B cell (primary cell): ENCODE results near the gene SCFD2. TPM values are rescaled to one million over a fixed set of nuclear protein-coding genes. Genes with fewer than 3 reads are reported as not detected.

Experiments used
- ATAC-seq: fragments of 200-7000 bp; cut with Tn5 transposase; one replicate; pipeline ENCODE4 v1.10.0; 2021; ENCODE audit warnings: low read depth, mild to moderate bottlenecking, moderate number of reproducible peaks, moderate library complexity
- CTCF ChIA-PET: fragments of 350-600 bp; sonication (Branson Sonifier 250); formaldehyde crosslinking; loops from one replicate; lab custom pipeline; 2021; ENCODE audit warnings: antibody characterized with exemption, inconsistent platforms; lab: Charles Lee
- POLR2A ChIA-PET: fragments of 350-600 bp; sonication (Branson Sonifier 250); formaldehyde crosslinking; loops from one replicate; lab custom pipeline; 2021; ENCODE audit warnings: antibody characterized with exemption; lab: Charles Lee
- DNase-seq: peaks from one replicate; pipeline ENCODE4 v3.0.0; 2013
- H2AFZ ChIP-seq: 2 replicates; pipeline ENCODE4 v1.6.1; 2012; ENCODE audit warnings: mild to moderate bottlenecking, low read depth, low read length; ENCODE audit not compliant: insufficient read depth, poor library complexity, severe bottlenecking
- H3K27ac ChIP-seq, 2 donors: 1 replicate in 1 of 2; 2 replicates in 1 of 2; pipeline ENCODE4 v1.5.1; 2012 to 2013; ENCODE audit warnings: low read length in 2 of 2, mild to moderate bottlenecking in 2 of 2, moderate library complexity in 1 of 2
- H3K27me3 ChIP-seq, 4 experiments: fragments of 200-600 bp in 1 of 4; sonication (generic) in 1 of 4; replicated peaks in 1 of 4; 1 replicate in 2 of 4; 2 replicates in 2 of 4; pipeline versions ENCODE4 v1.6.1 to v1.7.0; 2013 to 2016; ENCODE audit warnings: low read length in 3 of 4, mild to moderate bottlenecking in 2 of 4, mixed read lengths in 1 of 4, moderate library complexity in 1 of 4; ENCODE audit not compliant: insufficient read depth in 4 of 4, control insufficient read depth in 3 of 4; ENCODE audit errors: control extremely low read depth in 1 of 4
- H3K36me3 ChIP-seq, 2 experiments: replicated peaks in 1 of 2; 1 replicate in 1 of 2; 2 replicates in 1 of 2; pipeline versions ENCODE4 v1.6.1 to v1.7.1; 2013; ENCODE audit warnings: low read length in 1 of 2; ENCODE audit not compliant: insufficient read depth in 2 of 2, control insufficient read depth in 1 of 2; ENCODE audit errors: control extremely low read depth in 1 of 2, extremely low read depth in 1 of 2
- H3K4me1 ChIP-seq, 2 donors: fragments of 200-600 bp in 1 of 2; sonication (generic) in 1 of 2; 1 replicate in 1 of 2; 2 replicates in 1 of 2; pipeline versions ENCODE4 v1.5.1 to v1.6.1; 2013 to 2017; ENCODE audit warnings: low read length in 2 of 2; ENCODE audit not compliant: control insufficient read depth in 2 of 2, insufficient read depth in 2 of 2
- H3K4me2 ChIP-seq: replicated peaks from 2 replicates; pipeline ENCODE3; 2012; ENCODE audit warnings: mild to moderate bottlenecking, low read depth, low read length; ENCODE audit not compliant: poor library complexity, severe bottlenecking
- H3K4me3 ChIP-seq, 5 experiments: fragments of 200-600 bp in 1 of 5; sonication (generic) in 1 of 5; 1 replicate in 3 of 5; 2 replicates in 2 of 5; pipeline versions ENCODE4 v1.5.1 to v1.7.0; 2011 to 2016; ENCODE audit warnings: low read length in 4 of 5, mild to moderate bottlenecking in 4 of 5, low read depth in 2 of 5, control low read depth in 1 of 5, moderate library complexity in 1 of 5; ENCODE audit not compliant: insufficient read depth in 1 of 5; ENCODE audit errors: control extremely low read depth in 1 of 5, extremely low read depth in 1 of 5
- H3K79me2 ChIP-seq: fragments of 200-600 bp; sonication (generic); one replicate; pipeline ENCODE4 v1.6.0; 2016; ENCODE audit warnings: low read length; ENCODE audit not compliant: control insufficient read depth, insufficient read depth
- H3K9ac ChIP-seq: fragments of 200-600 bp; sonication (generic); 2 replicates; pipeline ENCODE4 v1.6.1; 2017; ENCODE audit warnings: mild to moderate bottlenecking, low read length, moderate library complexity
- H3K9me3 ChIP-seq, 3 donors: one replicate each; pipeline versions ENCODE4 v1.6.1 to v1.7.1; 2013; ENCODE audit warnings: low read length in 2 of 3; ENCODE audit not compliant: control insufficient read depth in 2 of 3, insufficient read depth in 1 of 3; ENCODE audit errors: control extremely low read depth in 1 of 3
- H4K20me1 ChIP-seq: 2 replicates; pipeline ENCODE4 v1.6.0; 2012; ENCODE audit warnings: mild to moderate bottlenecking, low read length; ENCODE audit not compliant: insufficient read depth, control insufficient read depth, poor library complexity, severe bottlenecking
- H3K27ac Mint-ChIP-seq: one replicate; pipeline ENCODE4 v1.8.0; 2021; ENCODE audit warnings: mixed read lengths
- H3K27me3 Mint-ChIP-seq: one replicate; pipeline ENCODE4 v1.8.0; 2021; ENCODE audit warnings: mixed read lengths
- H3K4me1 Mint-ChIP-seq: one replicate; pipeline ENCODE4 v1.8.0; 2021; ENCODE audit warnings: mixed read lengths
- H3K4me3 Mint-ChIP-seq: one replicate; pipeline ENCODE4 v1.8.0; 2021; ENCODE audit warnings: mixed read lengths
- H3K9me3 Mint-ChIP-seq: one replicate; pipeline ENCODE4 v1.8.0; 2022; ENCODE audit warnings: mixed read lengths; ENCODE audit not compliant: insufficient read depth
- CTCF ChIP-seq: fragments of 200-600 bp; IDR thresholded peaks from one replicate; pipeline ENCODE4 v1.8.0; 2022; ENCODE audit warnings: antibody characterized with exemption, mild to moderate bottlenecking
- EZH2 ChIP-seq: IDR thresholded peaks from 2 replicates; pipeline ENCODE4 v1.6.1; 2012; ENCODE audit warnings: borderline replicate concordance, low read depth, mild to moderate bottlenecking, moderate library complexity, low read length; ENCODE audit not compliant: insufficient read depth, poor library complexity, severe bottlenecking
- WGBS: methylation state at CpG from one replicate; pipeline ENCODE4 v1.1.5; 2013; ENCODE audit warnings: missing lambda C conversion rate; ENCODE audit not compliant: insufficient coverage; 5-methylcytosine and 5-hydroxymethylcytosine counted together
- intact Hi-C: fragments of 100-400 bp; cut with micrococcal nuclease; formaldehyde crosslinking; loops from one replicate; pipeline ENCODE4 v1.10.0; 2022
- polyA plus RNA-seq: library from polyadenylated mRNA; depleted of rRNA; stranded (reverse); fragments of >200 nt; gene quantifications from 2 replicates; pipeline ENCODE4 v1.2.3, GENCODE V29; 2012
- total RNA-seq, 2 donors: library from RNA; stranded (reverse); fragments of 120-200 nt in 1 of 2; gene quantifications; 1 replicate in 1 of 2; 2 replicates in 1 of 2; pipeline versions ENCODE4 v1.2.3 to v1.2.4, GENCODE V29; 2013 to 2022

The SCFD2 gene
- total and polyA plus RNA-seq, 2 donors (not counting 1 experiment from before 2014, with no cell fraction given), result 12.8 to 20.4 TPM

GRCh38 chr4:52933738-52934137 is 432.1 kb downstream of the SCFD2 start:
- no peaks in the 10 kb centered on the region for H3K9me3 Mint-ChIP-seq
- Histone ChIP-seq H3K4me2 (no peak overlapping the region), H3K9ac (no peak overlapping the region), H3K9me3 (no peaks in the 10 kb centered on the region), H3K27me3 (no peaks in the 10 kb centered on the region), H3K79me2 (no peaks in the 10 kb centered on the region), H4K20me1 (no peaks in the 10 kb centered on the region), H3K36me3 (no peaks in the 10 kb centered on the region), H3K4me3 (no peak overlapping the region), H2AFZ (no peak overlapping the region), H3K27ac (no peak overlapping the region), H3K4me1 (no peaks in the 10 kb centered on the region)
- no peaks in the 10 kb centered on the region for H3K27me3 Mint-ChIP-seq
- ChIA-PET POLR2A (no interaction called here), CTCF (no interaction called here)
- no peak overlapping the region for H3K4me3 Mint-ChIP-seq
- ATAC-seq (no peak), DNase-seq (no peak)
- no peaks in the 10 kb centered on the region for H3K4me1 Mint-ChIP-seq
- H3K27ac Mint-ChIP-seq, result no peak overlapping the region
- no peak for TF ChIP-seq CTCF
- no peak for TF ChIP-seq EZH2
- intact Hi-C loops, result no loop called here
- WGBS, result no CpG with 5 or more reads among the region's 2 CpGs

GRCh38 chr4:52932591-52933470 is 433.0 kb downstream of the SCFD2 start:
- Histone ChIP-seq H4K20me1 (no peaks in the 10 kb centered on the region), H3K9ac (no peak overlapping the region), H3K79me2 (no peaks in the 10 kb centered on the region), H3K36me3 (no peaks in the 10 kb centered on the region), H3K4me3 (no peak overlapping the region), H3K9me3 (no peaks in the 10 kb centered on the region), H3K27ac (no peak overlapping the region), H2AFZ (no peak overlapping the region), H3K4me2 (no peak overlapping the region), H3K27me3 (no peaks in the 10 kb centered on the region), H3K4me1 (no peaks in the 10 kb centered on the region)
- Mint-ChIP-seq H3K27me3 (no peaks in the 10 kb centered on the region), H3K4me3 (no peak overlapping the region), H3K4me1 (no peaks in the 10 kb centered on the region), H3K27ac (no peak overlapping the region), H3K9me3 (no peaks in the 10 kb centered on the region)
- WGBS, result 71% methylated on average over 3 of the region's 5 CpGs
- ChIA-PET CTCF (no interaction called here), POLR2A (no interaction called here)
- intact Hi-C loops, result no loop called here
- TF ChIP-seq CTCF (no peak), EZH2 (no peak)
- DNase-seq, result no peak
- ATAC-seq, result no peak
